Islet precursor cell (in vitro differentiated cells): ENCODE measurements around the gene CDC34.

Experiments used
- DNase-seq: peaks from one replicate; pipeline ENCODE4 v3.0.0-alpha.2; 2018

Gene CDC34

DNA sequence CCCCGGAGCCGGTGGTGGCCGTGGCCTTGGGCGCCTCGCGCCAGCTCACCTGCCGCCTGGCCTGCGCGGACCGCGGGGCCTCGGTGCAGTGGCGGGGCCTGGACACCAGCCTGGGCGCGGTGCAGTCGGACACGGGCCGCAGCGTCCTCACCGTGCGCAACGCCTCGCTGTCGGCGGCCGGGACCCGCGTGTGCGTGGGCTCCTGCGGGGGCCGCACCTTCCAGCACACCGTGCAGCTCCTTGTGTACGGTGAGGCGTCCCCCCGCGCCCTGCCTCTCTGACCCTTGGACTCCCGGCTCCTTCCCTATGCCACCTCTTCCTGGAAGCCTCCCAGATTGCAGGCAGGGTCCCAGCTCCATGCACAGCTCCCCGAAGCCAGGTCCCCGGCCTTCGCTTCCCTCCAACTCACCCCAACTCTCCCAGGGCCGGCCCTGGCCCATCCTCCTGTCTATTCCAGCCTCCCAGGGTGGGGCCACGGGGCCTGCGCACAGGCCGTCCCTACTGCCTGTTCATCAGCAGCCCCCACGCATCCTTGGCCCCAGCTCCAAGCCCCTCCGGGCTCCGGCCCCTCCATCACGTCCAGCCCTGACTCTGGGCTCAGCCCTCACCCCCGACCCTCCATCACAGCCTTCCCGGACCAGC lies 33.6 kb upstream of the CDC34 start:
- peak; percentile 64 for DNase-seq

DNA sequence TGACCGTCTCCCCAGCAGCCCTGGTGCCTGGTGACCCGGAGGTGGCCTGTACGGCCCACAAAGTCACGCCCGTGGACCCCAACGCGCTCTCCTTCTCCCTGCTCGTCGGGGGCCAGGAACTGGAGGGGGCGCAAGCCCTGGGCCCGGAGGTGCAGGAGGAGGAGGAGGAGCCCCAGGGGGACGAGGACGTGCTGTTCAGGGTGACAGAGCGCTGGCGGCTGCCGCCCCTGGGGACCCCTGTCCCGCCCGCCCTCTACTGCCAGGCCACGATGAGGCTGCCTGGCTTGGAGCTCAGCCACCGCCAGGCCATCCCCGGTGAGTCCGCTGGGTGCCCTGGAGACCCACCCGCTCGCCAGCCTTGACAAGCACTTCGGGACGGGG lies 33.1 kb upstream of the CDC34 start:
- DNase-seq: peak; percentile 51

DNA sequence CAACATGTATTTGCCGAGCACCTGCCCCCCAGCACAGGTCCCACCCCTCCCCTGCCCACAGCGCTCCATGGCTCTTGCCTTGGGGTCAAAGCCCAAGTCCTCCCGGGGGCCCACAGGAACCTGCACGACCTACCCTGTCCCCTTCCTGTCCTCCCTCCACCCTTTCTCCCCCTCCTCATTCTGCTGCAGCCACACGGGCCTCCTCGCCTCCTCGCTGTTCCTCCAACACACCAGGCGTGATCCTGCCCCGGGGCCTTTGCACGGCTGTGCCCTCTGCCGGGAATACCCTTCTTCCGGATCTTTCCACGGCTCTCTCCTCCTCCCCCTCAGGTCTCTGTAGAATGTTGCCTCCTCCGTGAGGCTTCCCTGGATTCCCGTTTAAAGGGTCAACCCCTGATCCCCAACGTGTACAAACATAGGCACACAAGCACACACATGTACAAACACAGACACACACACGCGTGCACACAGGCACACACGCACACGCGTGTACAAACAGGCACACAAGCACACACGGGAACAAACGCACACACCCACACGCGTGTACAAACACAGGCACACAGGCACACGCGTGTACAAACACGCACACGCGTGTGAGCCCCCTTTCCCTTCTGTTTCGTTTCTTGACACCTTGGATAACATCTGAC lies 32.5 kb upstream of the CDC34 start:
- DNase-seq: peak; percentile 49

DNA sequence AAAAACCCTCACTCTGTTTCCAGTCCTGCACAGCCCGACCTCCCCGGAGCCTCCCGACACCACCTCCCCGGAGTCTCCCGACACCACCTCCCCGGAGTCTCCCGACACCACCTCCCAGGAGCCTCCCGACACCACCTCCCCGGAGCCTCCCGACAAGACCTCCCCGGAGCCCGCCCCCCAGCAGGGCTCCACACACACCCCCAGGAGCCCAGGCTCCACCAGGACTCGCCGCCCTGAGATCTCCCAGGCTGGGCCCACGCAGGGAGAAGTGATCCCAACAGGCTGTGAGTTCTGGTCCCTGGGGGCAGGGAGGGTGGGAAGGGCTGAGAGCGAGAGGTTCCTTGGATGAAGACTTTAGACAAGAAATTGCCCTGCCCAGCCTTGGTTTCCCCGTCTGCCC lies 29.9 kb upstream of the CDC34 start:
- peak; percentile 48 for DNase-seq

DNA sequence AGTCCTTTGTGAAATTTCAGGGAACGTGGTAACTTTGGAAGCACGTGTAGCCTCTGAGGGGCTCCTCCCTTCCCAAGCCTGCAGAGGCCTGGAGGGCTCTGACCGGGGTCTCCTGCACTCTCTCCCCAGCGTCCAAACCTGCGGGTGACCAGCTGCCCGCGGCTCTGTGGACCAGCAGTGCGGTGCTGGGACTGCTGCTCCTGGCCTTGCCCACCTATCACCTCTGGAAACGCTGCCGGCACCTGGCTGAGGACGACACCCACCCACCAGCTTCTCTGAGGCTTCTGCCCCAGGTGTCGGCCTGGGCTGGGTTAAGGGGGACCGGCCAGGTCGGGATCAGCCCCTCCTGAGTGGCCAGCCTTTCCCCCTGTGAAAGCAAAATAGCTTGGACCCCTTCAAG lies 26.9 kb upstream of the CDC34 start:
- DNase-seq: peak; percentile 47

DNA sequence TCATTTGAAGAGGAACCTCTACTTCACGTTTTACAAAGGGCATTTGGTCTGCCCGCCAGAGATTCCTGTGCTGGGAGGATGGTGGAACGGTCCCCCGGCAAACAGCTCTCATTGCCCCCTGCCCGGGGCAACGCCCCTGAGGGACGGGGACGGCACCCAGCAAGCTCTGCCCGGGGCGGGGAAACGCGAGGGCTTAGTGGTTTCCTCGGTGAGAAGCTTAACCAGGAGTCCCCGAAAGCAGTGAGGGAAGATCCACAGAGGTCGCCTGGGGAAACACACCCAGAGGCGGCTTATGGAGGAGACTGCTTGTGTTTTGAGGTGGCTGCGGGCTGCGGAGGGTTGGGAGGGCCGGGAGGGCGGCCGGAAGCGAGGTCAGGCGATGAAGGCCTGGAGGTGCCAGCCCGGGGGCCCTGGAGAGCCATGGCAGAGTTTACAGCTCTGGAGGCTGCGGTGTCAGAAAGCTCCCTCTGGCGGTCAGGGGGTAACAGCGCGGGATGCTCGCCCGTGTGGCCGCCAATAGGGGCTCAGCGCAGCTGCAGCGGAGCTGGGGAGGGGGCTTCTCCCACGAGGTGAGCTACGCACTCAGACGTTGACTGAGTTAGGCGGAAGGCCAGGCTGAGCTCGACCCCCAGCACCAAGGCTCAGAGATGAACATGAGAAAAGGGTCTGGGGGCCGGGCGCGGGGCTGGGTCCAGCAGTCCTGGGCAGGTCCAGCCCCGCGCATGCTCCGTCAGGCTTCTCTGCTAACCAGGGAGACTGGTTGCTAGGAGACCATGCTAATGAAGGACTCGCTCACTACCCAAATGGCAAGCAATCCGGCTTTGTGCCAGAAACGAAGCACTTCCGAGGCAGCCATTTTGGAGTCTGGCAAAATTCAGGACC lies 24.9 kb upstream of the CDC34 start:
- DNase-seq: peak; percentile 96

DNA sequence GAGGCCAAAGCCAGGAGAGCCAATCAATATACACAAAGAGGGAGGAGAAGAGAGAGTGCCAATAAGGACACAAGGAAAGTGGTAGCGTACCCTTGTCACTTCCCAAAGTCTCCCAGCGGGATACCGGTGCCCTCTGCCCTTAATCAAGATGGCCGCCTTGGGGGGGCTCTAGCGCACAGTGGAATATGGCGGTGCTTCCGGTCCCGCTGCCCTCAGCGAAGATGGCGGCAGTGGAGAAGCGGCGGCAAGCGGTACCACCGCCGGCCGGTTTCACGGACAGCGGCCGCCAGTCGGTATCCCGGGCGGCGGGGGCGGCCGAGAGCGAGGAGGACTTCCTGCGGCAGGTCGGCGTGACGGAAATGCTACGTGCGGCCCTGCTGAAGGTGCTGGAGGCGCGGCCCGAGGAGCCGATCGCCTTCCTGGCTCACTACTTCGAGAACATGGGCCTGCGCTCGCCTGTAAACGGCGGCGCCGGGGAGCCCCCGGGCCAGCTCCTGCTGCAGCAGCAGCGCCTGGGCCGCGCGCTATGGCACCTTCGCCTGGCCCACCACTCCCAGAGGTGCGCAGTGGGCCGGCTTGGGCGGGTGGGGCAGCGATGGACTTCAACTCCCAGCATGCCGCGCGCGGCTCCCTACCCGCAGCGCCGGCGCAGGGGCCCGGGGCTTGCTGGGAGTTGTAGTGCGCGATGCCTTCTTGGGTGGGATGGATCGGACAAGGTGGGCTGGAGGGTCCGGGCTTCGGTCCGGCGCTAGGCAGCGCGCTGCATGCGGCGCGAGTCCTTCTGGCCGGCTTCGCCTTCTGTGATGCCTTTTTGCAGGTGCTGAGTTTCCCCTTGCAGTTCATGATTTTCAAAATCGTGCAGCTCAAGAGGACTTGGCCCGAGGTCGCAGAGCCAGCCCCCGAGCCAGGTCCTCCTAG lies 24.0 kb upstream of the CDC34 start, which contains the start of gene TPGS1:
TSS of gene TPGS1 (plus strand) at position 212 of the 918 bp plus-strand sequence. CDS start at position 222, 10 bp downstream.
- peak; percentile 99 for DNase-seq

DNA sequence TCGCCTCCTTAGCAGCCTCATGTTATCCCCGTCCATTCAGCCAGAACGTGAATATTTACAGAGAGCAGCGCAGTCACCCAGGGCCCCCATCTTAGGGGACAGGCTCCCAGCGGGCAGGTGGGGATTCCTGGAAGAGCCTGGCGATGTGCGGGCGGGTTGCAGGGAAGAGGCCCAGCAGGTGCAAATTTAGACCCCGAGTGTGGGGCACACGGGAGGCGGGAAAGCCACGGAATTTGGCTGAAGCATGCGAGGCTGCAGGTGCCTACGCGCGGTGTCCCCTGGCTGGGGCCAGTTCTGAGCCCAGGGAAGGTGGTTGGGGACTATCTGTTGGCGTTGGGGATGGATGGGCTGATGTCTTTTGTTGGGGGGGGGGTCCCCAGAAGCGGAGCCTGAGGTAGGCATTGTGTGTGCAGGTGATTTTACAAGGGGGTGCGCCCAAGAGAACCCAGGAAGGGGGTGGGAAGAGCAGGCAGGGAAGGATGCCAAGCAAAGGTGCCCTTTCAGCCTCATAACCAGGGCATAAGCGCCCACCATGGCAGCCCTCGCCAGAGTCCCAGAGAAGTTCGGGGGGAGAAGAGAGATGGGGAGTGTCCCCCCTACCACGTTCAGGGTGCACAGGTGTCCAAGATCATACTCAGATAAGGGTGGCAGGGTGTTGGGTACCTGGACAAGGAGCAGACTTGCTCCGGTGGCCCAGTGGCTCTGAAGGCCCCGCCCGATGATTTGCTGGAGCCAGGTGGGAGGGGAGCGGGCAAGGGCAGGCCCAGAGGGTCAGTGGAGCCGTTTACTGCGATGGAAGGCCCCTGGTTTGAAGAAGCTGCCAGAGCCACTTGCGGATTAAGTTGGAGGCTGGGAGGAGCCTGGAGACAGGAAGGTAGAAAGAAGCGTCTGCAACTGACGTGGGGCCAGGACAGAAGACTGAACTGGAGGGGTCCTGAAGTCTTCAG lies 23.1 kb upstream of the CDC34 start:
- no peak for DNase-seq

DNA sequence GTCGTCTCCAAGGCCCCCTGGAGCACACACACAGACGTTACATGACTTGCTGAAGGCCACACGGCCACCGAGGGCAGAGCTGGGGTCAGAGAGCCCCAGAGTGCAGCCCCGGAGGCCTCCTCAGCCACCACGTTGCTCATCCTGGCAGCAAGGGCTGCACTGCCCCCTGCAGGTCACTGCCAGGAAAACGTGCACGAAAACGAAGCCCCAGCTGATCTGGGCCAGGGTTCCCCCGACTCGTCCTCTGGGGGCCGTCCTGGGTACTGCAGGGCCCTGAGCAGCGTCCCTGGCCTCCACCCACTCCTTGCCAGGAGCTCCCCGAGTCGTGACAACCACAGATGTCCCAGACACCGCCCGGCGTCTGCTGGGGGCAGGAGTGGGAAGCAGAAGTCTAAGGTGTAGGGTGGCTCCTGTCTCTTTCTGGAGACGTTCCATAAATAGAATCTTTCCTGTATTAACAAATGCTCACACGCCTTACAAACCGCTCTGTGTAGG lies 20.9 kb upstream of the CDC34 start:
- DNase-seq: peak; percentile 96

DNA sequence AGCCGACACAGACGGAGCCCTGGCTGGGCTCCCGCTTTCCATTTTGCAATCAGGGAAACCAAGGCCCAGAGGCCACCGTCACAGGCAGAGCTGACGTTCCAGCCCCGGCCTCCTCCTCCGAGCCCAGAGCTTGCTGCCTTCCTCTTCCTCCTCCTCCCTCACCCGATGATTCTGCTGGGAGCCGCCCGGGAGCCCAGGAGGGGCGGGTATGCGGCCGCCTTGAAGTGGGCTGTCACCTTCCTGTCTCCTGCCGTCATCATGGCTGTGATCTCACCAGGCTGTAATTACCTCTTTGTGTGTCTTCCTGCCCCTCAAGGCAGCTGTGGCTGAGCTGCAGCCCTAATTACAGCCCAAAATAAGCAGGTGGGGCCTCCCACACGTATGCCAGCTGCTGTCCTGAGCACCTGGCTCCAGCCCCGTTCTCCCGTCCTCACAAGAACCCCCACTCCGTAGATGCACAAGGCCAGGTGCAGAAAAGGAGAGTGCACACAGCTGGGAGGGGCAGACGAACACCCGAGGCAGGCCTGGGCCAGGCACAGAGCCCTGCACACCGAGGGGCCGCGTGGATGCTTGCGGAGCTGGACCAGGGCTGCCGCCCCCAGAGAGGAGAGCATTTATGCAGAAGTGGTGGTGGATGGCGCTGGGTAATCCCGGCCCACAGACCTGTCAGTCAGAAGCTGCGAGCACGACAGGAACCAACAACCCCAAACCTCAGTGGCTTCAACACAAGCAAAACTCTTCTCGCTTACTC lies 20.3 kb upstream of the CDC34 start:
- DNase-seq: peak; percentile 97

DNA sequence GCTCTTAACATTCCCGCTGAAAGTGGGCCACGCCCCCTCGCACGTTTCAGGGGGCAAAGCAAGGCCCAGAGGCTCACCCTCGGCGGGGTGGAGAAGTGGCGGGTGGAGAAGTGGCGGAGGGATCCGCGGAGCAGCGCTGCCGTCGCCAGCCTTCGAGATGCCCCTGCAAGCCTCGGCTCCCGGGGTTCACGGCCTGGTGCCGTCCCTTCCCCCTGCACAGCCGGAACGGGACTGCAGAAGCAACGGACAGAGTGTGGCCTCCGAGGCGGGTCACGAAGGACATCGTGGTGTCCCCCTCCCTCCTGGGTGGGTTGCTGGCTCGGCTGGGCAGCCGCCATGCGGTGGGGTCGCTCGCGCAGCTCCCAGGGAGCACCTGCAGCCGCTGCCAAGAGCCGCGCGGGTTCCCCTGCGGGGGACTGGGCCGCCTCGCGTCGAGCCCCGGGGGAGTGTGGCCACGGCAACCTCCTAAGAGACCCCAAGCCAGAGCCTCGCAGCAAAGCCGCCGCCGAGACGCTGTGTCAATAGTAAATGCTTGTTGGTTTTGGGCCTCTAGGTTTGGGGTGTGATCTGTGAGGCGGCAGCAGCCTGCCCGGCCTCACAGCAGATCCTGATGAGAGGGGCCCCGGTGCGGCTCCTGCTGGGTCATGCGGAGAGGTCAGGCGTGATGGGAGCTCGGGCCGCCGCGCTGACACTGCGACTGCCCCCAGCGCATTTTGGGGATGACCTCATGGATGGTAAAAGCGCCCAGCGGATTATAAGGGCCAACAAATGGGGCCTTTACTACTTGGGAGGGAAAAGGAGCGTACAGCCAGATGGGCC lies 18.8 kb upstream of the CDC34 start:
- DNase-seq: peak; percentile 70

DNA sequence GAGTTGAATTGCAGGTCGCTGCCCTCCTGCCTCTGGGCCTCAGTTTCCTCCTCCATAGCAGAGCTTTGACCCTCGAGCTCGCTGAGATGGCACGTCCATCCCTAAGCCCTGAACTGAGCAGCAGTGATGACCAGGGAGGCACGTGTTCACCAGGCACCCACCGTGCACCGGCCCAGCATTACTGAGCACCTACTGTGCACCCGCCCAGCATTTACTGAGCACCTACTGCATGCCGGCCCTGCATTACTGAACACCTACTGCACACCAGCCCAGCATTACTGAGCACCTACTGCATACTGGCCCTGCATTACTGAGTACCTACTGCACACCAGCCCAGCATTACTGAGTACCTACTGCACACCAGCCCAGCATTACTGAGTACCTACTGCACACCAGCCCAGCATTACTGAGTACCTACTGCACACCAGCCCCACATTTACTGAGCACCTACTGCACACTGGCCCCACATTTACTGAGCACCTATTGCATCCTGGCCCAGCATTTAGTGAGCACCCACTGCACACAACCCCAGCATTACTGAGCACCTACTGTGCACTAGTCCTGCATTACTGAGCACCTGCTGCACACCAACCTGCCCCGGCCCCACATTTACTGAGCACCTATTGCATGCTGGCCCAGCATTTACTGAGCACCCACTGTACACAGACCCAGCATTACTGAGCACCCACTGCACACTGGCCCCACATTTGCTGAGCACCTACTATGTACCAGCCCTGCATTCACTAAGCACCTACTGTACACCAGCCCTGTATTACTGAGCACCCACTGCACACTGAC lies 18.0 kb upstream of the CDC34 start:
- no peak for DNase-seq

DNA sequence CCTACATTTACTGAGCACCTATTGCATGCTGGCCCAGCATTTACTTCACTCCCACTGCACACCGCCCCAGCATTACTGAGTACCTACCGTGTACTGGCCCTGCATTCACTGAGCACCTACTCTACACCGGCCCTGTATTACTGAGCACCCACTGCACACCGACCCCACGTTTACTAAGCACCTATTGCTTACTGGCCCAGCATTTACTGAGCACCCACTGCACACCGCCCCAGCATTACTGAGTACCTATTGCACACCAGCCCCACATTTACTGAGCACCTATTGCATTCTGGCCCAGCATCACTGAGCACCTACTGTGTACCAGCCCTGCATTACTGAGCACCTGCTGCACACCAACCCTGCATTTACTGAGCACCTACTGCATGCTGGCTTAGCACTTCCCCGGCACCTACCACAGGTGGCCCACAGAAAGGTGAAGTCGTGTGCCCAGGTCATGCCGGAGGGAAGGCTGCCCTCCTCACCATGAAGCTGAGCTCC lies 17.3 kb upstream of the CDC34 start:
- no peak for DNase-seq

DNA sequence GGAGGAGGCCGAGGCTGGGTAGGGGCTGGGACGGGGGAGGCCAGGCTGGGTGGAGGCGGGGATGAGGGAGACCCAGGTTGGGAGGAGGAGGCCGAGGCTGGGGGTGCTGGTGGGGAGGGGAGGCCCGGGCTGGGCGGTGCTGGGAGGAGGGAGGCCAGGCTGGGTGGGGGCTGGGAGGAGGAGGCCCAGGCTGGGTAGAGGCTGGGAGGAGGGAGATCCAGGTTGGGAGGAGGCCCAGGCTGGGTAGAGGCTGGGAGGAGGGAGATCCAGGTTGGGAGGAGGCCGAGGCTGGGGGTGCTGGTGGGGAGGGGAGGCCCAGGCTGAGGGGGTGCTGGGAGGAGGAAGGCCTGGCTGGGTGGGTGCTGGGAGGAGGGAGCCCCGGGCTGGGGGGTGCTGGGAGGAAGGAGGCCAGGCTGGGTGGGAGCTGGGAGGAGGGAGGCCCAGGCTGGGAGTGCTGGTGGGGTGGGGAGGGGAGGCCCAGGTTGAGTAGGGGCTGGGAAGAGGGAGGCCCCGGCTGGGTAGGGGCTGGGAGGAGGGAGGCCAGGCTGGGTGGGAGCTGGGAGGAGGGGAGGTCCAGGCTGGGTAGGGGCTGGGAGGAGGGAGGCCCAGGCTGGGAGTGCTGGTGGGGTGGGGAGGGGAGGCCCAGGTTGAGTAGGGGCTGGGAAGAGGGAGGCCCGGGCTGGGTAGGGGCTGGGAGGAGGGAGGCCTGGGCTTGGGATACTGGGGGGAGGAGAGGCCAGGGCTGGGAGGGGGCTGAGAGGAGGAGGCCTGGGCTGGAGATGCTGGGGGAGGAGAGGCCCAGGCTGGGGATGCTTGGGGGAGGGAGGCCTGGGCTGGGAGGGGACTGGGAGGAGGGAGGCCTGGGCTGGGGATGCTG lies 13.6 kb upstream of the CDC34 start:
- DNase-seq: peak; percentile 93

DNA sequence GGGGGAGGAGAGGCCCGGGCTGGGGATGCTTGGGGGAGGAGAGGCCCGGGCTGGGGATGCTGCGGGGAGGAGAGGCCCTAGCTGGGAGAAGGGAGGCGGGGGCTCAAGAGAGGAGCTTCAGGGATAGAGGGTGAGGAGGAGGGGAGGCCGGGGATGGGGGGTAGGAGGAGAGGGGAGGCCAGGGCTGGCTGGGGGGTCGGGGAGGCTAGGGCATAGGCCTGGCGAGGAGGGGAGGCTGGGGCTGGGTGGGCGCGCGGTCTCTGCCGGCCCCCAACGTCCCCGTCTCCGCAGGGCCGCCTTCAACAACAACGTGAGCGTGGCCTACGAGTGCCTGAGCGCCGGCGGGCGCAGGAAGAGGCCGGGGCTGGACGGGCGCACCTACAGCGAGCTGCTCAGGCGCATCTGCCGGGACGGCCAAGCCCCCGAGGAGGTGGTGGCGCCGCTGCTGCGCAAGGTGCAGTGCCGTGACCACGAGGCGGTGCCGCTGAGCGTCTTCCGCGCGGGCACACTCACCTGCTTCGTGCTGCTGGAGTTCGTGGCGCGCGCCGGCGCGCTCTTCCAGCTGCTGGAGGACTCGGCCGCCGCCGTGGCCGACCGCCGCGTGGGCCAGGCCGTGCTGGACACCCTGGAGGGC lies 12.8 kb upstream of the CDC34 start:
- DNase-seq: peak; percentile 87

DNA sequence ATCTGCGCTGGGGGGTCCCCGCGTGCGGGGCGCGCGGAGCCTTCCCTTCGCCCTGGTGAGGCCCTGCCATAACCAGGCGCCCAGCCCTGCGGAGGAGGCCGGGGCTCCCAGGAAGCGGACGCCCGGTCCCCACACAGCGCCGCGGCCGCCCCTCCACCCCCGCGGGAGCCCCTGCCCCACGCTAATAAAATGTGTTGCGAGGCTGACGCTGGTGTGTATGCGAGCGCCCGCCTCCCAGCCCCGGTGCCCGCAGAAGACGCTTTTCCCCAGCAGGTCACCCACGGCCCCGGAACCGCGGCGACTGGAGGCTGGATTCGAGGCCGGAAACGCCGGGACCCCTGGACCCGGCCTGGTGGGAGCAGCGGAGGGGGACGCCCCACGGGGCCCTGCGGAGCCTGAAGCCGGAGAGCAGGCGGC lies 12.1 kb upstream of the CDC34 start:
- DNase-seq: no peak

DNA sequence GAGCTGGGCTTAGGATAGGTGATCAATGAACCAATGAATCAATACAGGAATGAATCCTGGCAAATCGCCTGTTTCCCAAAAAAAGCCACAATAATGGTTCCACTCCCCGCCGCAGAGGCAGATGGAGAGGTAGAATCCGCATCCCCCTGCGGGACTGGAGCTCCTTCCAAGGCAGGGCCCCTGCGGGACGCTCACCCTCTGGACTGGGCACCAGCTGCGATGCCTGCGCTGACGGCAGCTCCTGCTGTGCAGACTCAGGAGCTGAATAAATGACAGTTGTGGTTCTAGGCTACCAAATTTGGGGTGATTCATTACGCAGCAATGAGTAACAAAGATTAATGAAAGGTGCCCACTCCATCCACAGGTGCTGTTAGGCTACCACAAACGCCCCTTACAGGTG lies 8.8 kb upstream of the CDC34 start:
- no peak for DNase-seq
